Caco-2 (cell line): Measurements from ENCODE around the gene CORO2B. TPM values are rescaled to one million over a fixed set of nuclear protein-coding genes. Genes with fewer than 3 reads are reported as not detected.

Experiments used
- BruUV-seq: library from RNA; stranded (reverse); fragments of 400-500 nt; replicated peaks from 2 replicates; lab custom pipeline; 2021; lab: Mats Ljungman, UMichigan
- CTCF ChIA-PET: fragments of 300-600 bp; sonication (Branson Sonifier 250); formaldehyde crosslinking; loops from one replicate; lab custom pipeline; 2022; ENCODE audit warnings: antibody characterized with exemption; lab: Charles Lee
- POLR2A ChIA-PET: fragments of 300-600 bp; sonication (Branson Sonifier 250); formaldehyde crosslinking; loops from one replicate; lab custom pipeline; 2022; ENCODE audit warnings: antibody characterized with exemption; lab: Charles Lee
- DNase-seq, 2 experiments: peaks; one replicate each; pipeline versions ENCODE4 v3.0.0 to v3.0.0-alpha.2; 2020 to 2022
- H3K27me3 ChIP-seq: replicated peaks from 2 replicates; pipeline ENCODE4 v1.6.0; 2011; ENCODE audit warnings: low read length; ENCODE audit not compliant: control insufficient read depth, insufficient read depth
- H3K36me3 ChIP-seq: 2 replicates; pipeline ENCODE4 v1.5.1; 2011; ENCODE audit warnings: low read length; ENCODE audit not compliant: control insufficient read depth, insufficient read depth
- H3K4me1 ChIP-seq: fragments of 250-450 bp; sonication (Bioruptor Pico); 2 replicates; pipeline ENCODE4 v1.5.1; 2020; ENCODE audit warnings: mild to moderate bottlenecking
- H3K4me3 ChIP-seq: 2 replicates; pipeline ENCODE4 v1.5.1; 2011; ENCODE audit warnings: low read depth, mild to moderate bottlenecking, control low read depth, low read length
- H3K9me3 ChIP-seq: fragments of 250-450 bp; sonication (Bioruptor Pico); 2 replicates; pipeline ENCODE4 v1.5.1; 2020; ENCODE audit warnings: mild to moderate bottlenecking, moderate library complexity
- H3K27ac Mint-ChIP-seq: one replicate; pipeline ENCODE4 v1.8.0; 2022; ENCODE audit warnings: mixed read lengths; ENCODE audit not compliant: unreplicated experiment
- H3K27me3 Mint-ChIP-seq: one replicate; pipeline ENCODE4 v1.8.0; 2022; ENCODE audit warnings: mixed read lengths; ENCODE audit not compliant: insufficient read depth, unreplicated experiment
- H3K36me3 Mint-ChIP-seq: one replicate; pipeline ENCODE4 v1.8.0; 2022; ENCODE audit warnings: mild to moderate bottlenecking, mixed read lengths; ENCODE audit not compliant: insufficient read depth, unreplicated experiment
- H3K4me1 Mint-ChIP-seq: one replicate; pipeline ENCODE4 v1.8.0; 2022; ENCODE audit warnings: low read depth, mixed read lengths; ENCODE audit not compliant: unreplicated experiment
- H3K4me3 Mint-ChIP-seq: one replicate; pipeline ENCODE4 v1.8.0; 2022; ENCODE audit warnings: mild to moderate bottlenecking, moderate library complexity, mixed read lengths; ENCODE audit not compliant: unreplicated experiment
- H3K9me3 Mint-ChIP-seq: one replicate; pipeline ENCODE4 v1.8.0; 2022; ENCODE audit warnings: mixed read lengths; ENCODE audit not compliant: unreplicated experiment
- CTCF ChIP-seq, 2 experiments: fragments of 200-600 bp in 1 of 2; IDR thresholded peaks; 1 replicate in 1 of 2; 2 replicates in 1 of 2; pipeline versions ENCODE4 v1.5.1 to v1.8.0; 2011 to 2022; ENCODE audit warnings: antibody characterized with exemption in 1 of 2, control low read depth in 1 of 2, inconsistent platforms in 1 of 2, low read depth in 1 of 2, low read length in 1 of 2, mild to moderate bottlenecking in 1 of 2, moderate library complexity in 1 of 2; ENCODE audit not compliant: insufficient read depth in 1 of 2, severe bottlenecking in 1 of 2, unreplicated experiment in 1 of 2
- intact Hi-C: fragments of 100-400 bp; cut with micrococcal nuclease; formaldehyde crosslinking; loops from one replicate; pipeline ENCODE4 v1.10.0; 2022; ENCODE audit not compliant: unreplicated experiment
- total RNA-seq: library from RNA; stranded (reverse); gene quantifications from 2 replicates; pipeline ENCODE4 v1.2.3, GENCODE V29; 2022

Gene CORO2B
- total RNA-seq, 1 experiment from 2014 or later = 0.25 TPM

DNA sequence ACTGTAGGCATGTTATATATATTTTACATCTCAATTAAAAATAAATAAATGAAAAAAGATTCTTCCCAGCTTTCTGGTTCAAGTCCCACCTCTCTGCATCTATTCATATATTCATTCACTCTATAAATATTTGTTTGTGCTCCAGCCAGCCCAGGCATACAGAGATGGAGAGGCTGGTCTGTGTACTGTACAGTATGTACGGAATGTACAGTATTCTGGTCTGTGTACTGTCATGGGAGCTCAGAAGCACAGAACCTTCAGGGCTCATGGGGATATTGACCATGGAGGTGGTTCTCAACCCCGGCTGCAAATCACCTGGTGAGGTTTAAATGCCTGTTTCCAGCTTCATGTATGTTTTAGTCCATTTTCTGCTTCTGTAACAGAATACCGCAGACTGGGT lies 13.8 kb downstream of the CORO2B start:
- POLR2A ChIA-PET = no interaction called here

DNA sequence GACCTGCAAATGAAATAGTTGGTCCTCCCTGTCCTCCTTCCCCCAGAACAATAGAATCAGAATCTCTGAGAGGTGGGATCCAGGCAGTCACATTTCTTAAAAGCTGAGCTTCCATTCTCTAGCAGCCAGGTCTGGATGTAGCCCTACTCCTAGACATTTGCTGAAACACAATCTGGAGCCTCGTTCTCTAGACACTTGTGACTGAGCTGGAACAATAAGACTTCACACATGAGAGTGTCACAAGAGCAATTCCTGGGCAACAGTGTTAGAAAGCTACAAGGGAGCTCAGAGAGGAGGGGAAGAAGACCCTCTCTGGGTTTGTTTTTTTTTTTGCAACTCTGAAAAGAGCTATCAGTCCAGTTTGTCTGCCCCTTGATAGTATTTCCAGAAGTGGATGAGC lies 14.5 kb downstream of the CORO2B start:
- POLR2A ChIA-PET = no interaction called here
- no peak overlapping the region for H3K4me3 Mint-ChIP-seq
- H3K27me3 ChIP-seq = no peaks in the 10 kb centered on the region
- CTCF ChIA-PET = interaction anchor here (0.6 kb wide), 2 partner anchors 33 to 64 kb away, joined by 3 to 6 read pairs; no protein-coding TSS in a partner anchor
- no peaks in the 10 kb centered on the region for H3K9me3 ChIP-seq
- intact Hi-C loops = no loop called here
- H3K4me1 ChIP-seq = peaks cover 14% of the 10 kb centered on the region; the same call in 1 of the 2 replicates
- peaks cover 2% of the 10 kb centered on the region for H3K4me1 Mint-ChIP-seq
- peaks cover 5% of the 10 kb centered on the region for H3K36me3 Mint-ChIP-seq
- no TSS peak for BruUV-seq
- TF ChIP-seq CTCF (IDR thresholded peaks at IDR 0.05; ENCODE audit: insufficient read depth in 1 of 2, low read depth in 1 of 2, low read length in 1 of 2, severe bottlenecking in 1 of 2, unreplicated experiment in 1 of 2) = no peak
- no peaks in the 10 kb centered on the region for H3K9me3 Mint-ChIP-seq
- H3K4me3 ChIP-seq = no peak overlapping the region
- peaks cover 7% of the 10 kb centered on the region for H3K27me3 Mint-ChIP-seq
- H3K36me3 ChIP-seq = no peaks in the 10 kb centered on the region
- no peak for DNase-seq
- no peak overlapping the region for H3K27ac Mint-ChIP-seq

More for the DNA sequence above, 13.8 kb downstream of the CORO2B start:
- intact Hi-C loops = no loop called here
- Histone ChIP-seq H3K27me3 (no peaks in the 10 kb centered on the region), H3K36me3 (no peaks in the 10 kb centered on the region), H3K4me1 (peaks cover 14% of the 10 kb centered on the region; the same call in 1 of the 2 replicates), H3K9me3 (no peaks in the 10 kb centered on the region), H3K4me3 (no peak overlapping the region)
- Mint-ChIP-seq H3K27ac (no peak overlapping the region), H3K27me3 (peaks cover 4% of the 10 kb centered on the region), H3K9me3 (no peaks in the 10 kb centered on the region), H3K4me1 (peaks cover 8% of the 10 kb centered on the region), H3K4me3 (no peak overlapping the region), H3K36me3 (peaks cover 1% of the 10 kb centered on the region)
- no TSS peak for BruUV-seq
- DNase-seq = no peak
- TF ChIP-seq CTCF (IDR thresholded peaks at IDR 0.05; ENCODE audit: insufficient read depth in 1 of 2, low read depth in 1 of 2, low read length in 1 of 2, severe bottlenecking in 1 of 2, unreplicated experiment in 1 of 2) = no peak
- CTCF ChIA-PET = no interaction called here

GRCh38 chr15:68593828-68594532 lies 15.2 kb downstream of the CORO2B start:
- no peaks in the 10 kb centered on the region for H3K4me1 Mint-ChIP-seq
- peaks cover 5% of the 10 kb centered on the region for H3K36me3 Mint-ChIP-seq
- POLR2A ChIA-PET = no interaction called here
- DNase-seq = no peak
- Histone ChIP-seq H3K9me3 (no peaks in the 10 kb centered on the region), H3K4me1 (peaks cover 8% of the 10 kb centered on the region; the same call in 1 of the 2 replicates), H3K4me3 (no peak overlapping the region), H3K27me3 (no peaks in the 10 kb centered on the region), H3K36me3 (no peaks in the 10 kb centered on the region)
- TF ChIP-seq CTCF (IDR thresholded peaks at IDR 0.05; ENCODE audit: insufficient read depth in 1 of 2, low read depth in 1 of 2, low read length in 1 of 2, severe bottlenecking in 1 of 2, unreplicated experiment in 1 of 2) = no peak
- no TSS peak for BruUV-seq
- H3K27ac Mint-ChIP-seq = no peak overlapping the region
- H3K27me3 Mint-ChIP-seq = peaks cover 7% of the 10 kb centered on the region
- no peak overlapping the region for H3K4me3 Mint-ChIP-seq
- intact Hi-C loops = no loop called here
- H3K9me3 Mint-ChIP-seq = no peaks in the 10 kb centered on the region
- CTCF ChIA-PET = no interaction called here
